ENCODE results near the gene LIN28B. TPM values are rescaled to one million over a fixed set of nuclear protein-coding genes. Genes with fewer than 3 reads are reported as not detected.

Gene LIN28B
- total and polyA plus RNA-seq, 2 experiments from 2014 or later, result 35.3 to 96.4 TPM

GRCh38 chr6:104940238-104940892 is 16.5 kb upstream of the LIN28B start:
- H2AFZ ChIP-seq, result peak overlapping the region; percentile 72; the same call in 1 of the 2 replicates
- H3K4me3 ChIP-seq, result peak overlapping the region; percentile 56
- peaks cover 35% of the 10 kb centered on the region for H3K79me2 ChIP-seq (replicated peaks; ENCODE audit: insufficient read depth)
- Mint-ChIP-seq H3K4me3 (peak overlapping the region; percentile 95), H3K27me3 (ENCODE audit: insufficient read depth, low read depth, poor library complexity) (peaks cover 11% of the 10 kb centered on the region), H3K27ac (peak overlapping the region; percentile 88), H3K4me1 (peaks cover 27% of the 10 kb centered on the region), H3K36me3 (ENCODE audit: low read depth) (peaks cover 15% of the 10 kb centered on the region), H3K9me3 (no peaks in the 10 kb centered on the region)
- H4K20me1 ChIP-seq (replicated peaks; ENCODE audit: insufficient read depth), result no peaks in the 10 kb centered on the region
- no peaks in the 10 kb centered on the region for H3K27me3 ChIP-seq (ENCODE audit: insufficient read depth)
- H3K4me1 ChIP-seq (ENCODE audit: insufficient read depth), result peaks cover 13% of the 10 kb centered on the region
- TF ChIP-seq ZNF114 (CRISPR knock-in tag; IDR thresholded peaks at IDR 0.05) (0 out of 2 replicates have a peak, but pooled peaks have one; percentile 50), CREB1 (CRISPR knock-in tag; IDR thresholded peaks at IDR 0.05; ENCODE audit: low read depth) (peak; percentile 54; the same call in 1 of the 2 replicates), JUNB (IDR thresholded peaks at IDR 0.05; ENCODE audit: unreplicated experiment) (no peak), ETS1 (IDR thresholded peaks at IDR 0.05) (no peak), POLR2AphosphoS5 (IDR thresholded peaks at IDR 0.05; ENCODE audit: low read depth) (peak; percentile 62; the same call in 1 of the 2 replicates), CTCF (conservative IDR thresholded peaks at IDR 0.05; ENCODE audit: low read depth in 2 of 2) (no peak), EZH2 (IDR thresholded peaks at IDR 0.05; ENCODE audit: low read depth, unreplicated experiment) (no peak)
- H3K4me2 ChIP-seq, result peak overlapping the region; percentile 76
- DNase-seq (ENCODE audit: low spot score), result peak; percentile 90
- H3K9me2 ChIP-seq (ENCODE audit: insufficient read depth), result no peaks in the 10 kb centered on the region
- ATAC-seq, result peak; percentile 80
- H3K27ac ChIP-seq (ENCODE audit: low read depth), result peak overlapping the region; percentile 45
- H3F3A ChIP-seq (replicated peaks; ENCODE audit: low read depth), result no peaks in the 10 kb centered on the region
- no peaks in the 10 kb centered on the region for H3K36me3 ChIP-seq (ENCODE audit: insufficient read depth)

- DNase-seq (ENCODE audit: low spot score), result peak; percentile 85
- no peaks in the 10 kb centered on the region for H3K9me2 ChIP-seq (ENCODE audit: insufficient read depth)
- H3K79me2 ChIP-seq (replicated peaks; ENCODE audit: insufficient read depth), result peaks cover 42% of the 10 kb centered on the region
- H3F3A ChIP-seq (replicated peaks; ENCODE audit: low read depth), result no peaks in the 10 kb centered on the region
- Mint-ChIP-seq H3K36me3 (ENCODE audit: low read depth) (peaks cover 14% of the 10 kb centered on the region), H3K4me3 (peak overlapping the region; percentile 95), H3K27ac (peak overlapping the region; percentile 98), H3K9me3 (no peaks in the 10 kb centered on the region), H3K27me3 (ENCODE audit: insufficient read depth, low read depth, poor library complexity) (peaks cover 11% of the 10 kb centered on the region), H3K4me1 (peaks cover 29% of the 10 kb centered on the region)
- peak overlapping the region; percentile 80 for H3K27ac ChIP-seq (ENCODE audit: low read depth)
- no peaks in the 10 kb centered on the region for H3K36me3 ChIP-seq (ENCODE audit: insufficient read depth)
- H3K27me3 ChIP-seq (ENCODE audit: insufficient read depth), result no peaks in the 10 kb centered on the region
- H4K20me1 ChIP-seq (replicated peaks; ENCODE audit: insufficient read depth), result no peaks in the 10 kb centered on the region
- ATAC-seq, result peak; percentile 71
- peaks cover 13% of the 10 kb centered on the region for H3K4me1 ChIP-seq (ENCODE audit: insufficient read depth)
- H2AFZ ChIP-seq, result peak overlapping the region; percentile 67; the same call in 1 of the 2 replicates
- H3K4me3 ChIP-seq, result peak overlapping the region; percentile 56
- H3K4me2 ChIP-seq, result peak overlapping the region; percentile 76
- no peak for TF ChIP-seq ZNF331 (CRISPR knock-in tag; IDR thresholded peaks at IDR 0.05; ENCODE audit: low read depth)
- TF ChIP-seq EZH2 (IDR thresholded peaks at IDR 0.05; ENCODE audit: low read depth, unreplicated experiment), result no peak
- TF ChIP-seq REST (IDR thresholded peaks at IDR 0.05; ENCODE audit: unreplicated experiment), result no peak
Observed at GRCh38 chr6:104940893-104941728, 15.8 kb upstream of the LIN28B start.
